Stomach (tissue), 4 donors: Measurements from ENCODE around the gene GPRIN2.

Experiments
- POLR2A ChIP-seq, 4 donors: fragments of 450-650 bp; IDR thresholded peaks; one replicate each; pipeline ENCODE4 v1.6.1; 2016; ENCODE audit warnings: antibody characterized with exemption in 4 of 4, control low read depth in 2 of 4, mild to moderate bottlenecking in 1 of 4, moderate library complexity in 1 of 4
- TF ChIP-seq, protein P1 (sequence below), 7 experiments: fragments of 450-650 bp in 4 of 7; fragments of 200-600 bp in 3 of 7; sonication (generic) in 3 of 7; IDR thresholded peaks; one replicate each; pipeline ENCODE4 v1.5.1; 2016 to 2019; ENCODE audit warnings: antibody characterized with exemption in 7 of 7, control low read depth in 2 of 7, mild to moderate bottlenecking in 1 of 7

DNA sequence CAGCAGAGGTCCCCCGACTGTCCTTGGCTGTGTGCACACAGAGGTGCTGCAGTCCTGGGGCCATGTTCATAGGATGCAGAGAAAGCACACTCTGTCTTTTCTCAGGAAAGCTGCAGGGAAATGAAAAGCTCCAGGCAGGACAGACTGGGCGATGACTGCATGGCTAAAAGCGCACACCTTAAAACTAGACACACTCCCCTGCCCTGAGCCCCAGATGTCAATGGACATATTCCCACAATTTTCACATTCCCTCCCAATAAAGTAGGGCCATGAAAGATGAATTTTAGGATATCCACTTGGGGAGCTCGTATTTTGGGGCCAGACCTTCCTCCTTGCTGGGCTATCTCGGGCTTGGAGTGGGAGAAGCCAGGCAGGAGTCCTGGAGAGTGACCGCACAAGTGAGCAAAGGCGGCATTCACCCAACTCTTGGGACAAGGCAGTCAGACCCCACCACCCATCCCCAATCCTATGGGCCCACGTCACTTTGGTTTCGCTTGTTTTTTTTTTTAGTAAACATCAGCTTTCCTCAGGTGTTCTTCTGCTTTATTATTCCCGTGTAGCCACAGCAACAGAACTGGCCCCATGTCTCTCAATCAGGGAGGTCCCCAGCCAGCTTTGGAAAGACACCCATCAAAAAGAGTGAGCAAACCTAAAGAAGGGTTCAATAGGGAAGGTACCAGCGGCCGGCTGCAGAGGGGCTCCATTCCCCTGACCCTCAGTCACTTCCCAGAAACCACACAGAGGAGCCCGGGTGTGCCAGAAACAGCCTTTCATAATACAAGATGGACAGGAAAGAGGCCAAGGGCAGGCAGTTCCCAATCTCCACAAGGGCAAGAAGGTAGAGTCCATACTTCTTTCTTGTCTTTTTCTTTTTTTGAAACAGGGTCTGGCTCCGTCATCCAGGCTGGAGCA lies 12.7 kb downstream of the GPRIN2 start:
- TF ChIP-seq, protein P1, sequence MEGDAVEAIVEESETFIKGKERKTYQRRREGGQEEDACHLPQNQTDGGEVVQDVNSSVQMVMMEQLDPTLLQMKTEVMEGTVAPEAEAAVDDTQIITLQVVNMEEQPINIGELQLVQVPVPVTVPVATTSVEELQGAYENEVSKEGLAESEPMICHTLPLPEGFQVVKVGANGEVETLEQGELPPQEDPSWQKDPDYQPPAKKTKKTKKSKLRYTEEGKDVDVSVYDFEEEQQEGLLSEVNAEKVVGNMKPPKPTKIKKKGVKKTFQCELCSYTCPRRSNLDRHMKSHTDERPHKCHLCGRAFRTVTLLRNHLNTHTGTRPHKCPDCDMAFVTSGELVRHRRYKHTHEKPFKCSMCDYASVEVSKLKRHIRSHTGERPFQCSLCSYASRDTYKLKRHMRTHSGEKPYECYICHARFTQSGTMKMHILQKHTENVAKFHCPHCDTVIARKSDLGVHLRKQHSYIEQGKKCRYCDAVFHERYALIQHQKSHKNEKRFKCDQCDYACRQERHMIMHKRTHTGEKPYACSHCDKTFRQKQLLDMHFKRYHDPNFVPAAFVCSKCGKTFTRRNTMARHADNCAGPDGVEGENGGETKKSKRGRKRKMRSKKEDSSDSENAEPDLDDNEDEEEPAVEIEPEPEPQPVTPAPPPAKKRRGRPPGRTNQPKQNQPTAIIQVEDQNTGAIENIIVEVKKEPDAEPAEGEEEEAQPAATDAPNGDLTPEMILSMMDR (IDR thresholded peaks at IDR 0.05), result no peak
- no peak for TF ChIP-seq POLR2A (IDR thresholded peaks at IDR 0.05)
